MM.1S (cell line): ENCODE measurements around the gene HPSE2.

Source experiments
- DNase-seq: peaks from one replicate; pipeline ENCODE4 v3.0.0-alpha.2; 2015
- H2AFZ ChIP-seq: fragments of 300-600 bp; sonication (generic); 2 replicates; pipeline ENCODE4 v1.6.0; 2016; ENCODE audit warnings: antibody characterized with exemption, low read length
- H3F3A ChIP-seq: fragments of 300-600 bp; sonication (generic); 2 replicates; pipeline ENCODE4 v1.6.1; 2016; ENCODE audit warnings: mild to moderate bottlenecking, antibody characterized with exemption, low read length, moderate library complexity, mixed read lengths; ENCODE audit not compliant: insufficient read depth
- H3K27ac ChIP-seq: fragments of 300-600 bp; sonication (generic); 2 replicates; pipeline ENCODE4 v1.5.1; 2016; ENCODE audit warnings: mild to moderate bottlenecking, low read length
- H3K27me3 ChIP-seq: fragments of 300-600 bp; sonication (generic); replicated peaks from 2 replicates; pipeline ENCODE4 v1.6.0; 2016; ENCODE audit warnings: low read length; ENCODE audit not compliant: insufficient read depth
- H3K36me3 ChIP-seq: fragments of 300-600 bp; sonication (generic); replicated peaks from 2 replicates; pipeline ENCODE4 v1.6.1; 2016; ENCODE audit warnings: mild to moderate bottlenecking, low read length, mixed read lengths; ENCODE audit not compliant: insufficient read depth
- H3K4me1 ChIP-seq: fragments of 300-600 bp; sonication (generic); 2 replicates; pipeline ENCODE4 v1.6.1; 2016; ENCODE audit warnings: low read length, mixed read lengths
- H3K4me2 ChIP-seq: fragments of 300-600 bp; sonication (generic); 2 replicates; pipeline ENCODE4 v1.6.0; 2016; ENCODE audit warnings: low read depth, low read length
- H3K4me3 ChIP-seq: fragments of 300-600 bp; sonication (generic); 2 replicates; pipeline ENCODE4 v1.5.1; 2016; ENCODE audit warnings: low read length, mixed read lengths
- H3K79me2 ChIP-seq: fragments of 300-600 bp; sonication (generic); 2 replicates; pipeline ENCODE4 v1.6.1; 2016; ENCODE audit warnings: mixed run types, low read length, mixed read lengths
- H3K9ac ChIP-seq: fragments of 300-600 bp; sonication (generic); 2 replicates; pipeline ENCODE4 v1.6.1; 2016; ENCODE audit warnings: low read length, mixed read lengths
- H3K9me2 ChIP-seq: fragments of 300-600 bp; sonication (generic); replicated peaks from 2 replicates; pipeline ENCODE4 v1.6.1; 2016; ENCODE audit warnings: mild to moderate bottlenecking, low read length, mixed read lengths; ENCODE audit not compliant: insufficient read depth
- H3K9me3 ChIP-seq: fragments of 300-600 bp; sonication (generic); replicated peaks from 2 replicates; pipeline ENCODE4 v1.6.1; 2016; ENCODE audit warnings: mild to moderate bottlenecking, low read length, mixed read lengths; ENCODE audit not compliant: insufficient read depth
- H4K20me1 ChIP-seq: fragments of 300-600 bp; sonication (generic); 2 replicates; pipeline ENCODE4 v1.6.1; 2016; ENCODE audit warnings: mild to moderate bottlenecking, low read length, moderate library complexity, mixed read lengths; ENCODE audit not compliant: insufficient read depth
- CTCF ChIP-seq: fragments of 300-600 bp; sonication (generic); IDR thresholded peaks from 2 replicates; pipeline ENCODE4 v1.5.1; 2016; ENCODE audit warnings: antibody characterized with exemption, low read length, mixed read lengths
- EZH2 ChIP-seq: fragments of 300-600 bp; sonication (generic); optimal IDR thresholded peaks from 2 replicates; pipeline ENCODE3; 2017; ENCODE audit warnings: low read depth, mild to moderate bottlenecking, antibody characterized with exemption, low read length, mixed read lengths
- EZH2phosphoT487 ChIP-seq: fragments of 300-600 bp; sonication (generic); IDR thresholded peaks from 2 replicates; pipeline ENCODE4 v1.6.1; 2018; ENCODE audit warnings: antibody characterized with exemption, low read length

HPSE2 gene

GRCh38 chr10:98460837-98461499, 774.7 kb downstream of the HPSE2 start:
- Histone ChIP-seq H2AFZ (no peak overlapping the region), H4K20me1 (no peaks in the 10 kb centered on the region), H3K4me1 (no peaks in the 10 kb centered on the region), H3K79me2 (no peaks in the 10 kb centered on the region), H3K36me3 (no peaks in the 10 kb centered on the region), H3K9me2 (no peaks in the 10 kb centered on the region), H3K9ac (no peak overlapping the region), H3K9me3 (no peaks in the 10 kb centered on the region), H3K27me3 (no peaks in the 10 kb centered on the region), H3K4me3 (no peak overlapping the region), H3K4me2 (no peak overlapping the region), H3K27ac (no peak overlapping the region), H3F3A (no peaks in the 10 kb centered on the region)
- TF ChIP-seq EZH2phosphoT487: no peak
- TF ChIP-seq EZH2: no peak
- no peak for TF ChIP-seq CTCF
- no peak for DNase-seq

- Histone ChIP-seq H3K36me3 (no peaks in the 10 kb centered on the region), H2AFZ (no peak overlapping the region), H3K9me3 (no peaks in the 10 kb centered on the region), H3K27ac (no peak overlapping the region), H3F3A (no peaks in the 10 kb centered on the region), H3K79me2 (no peaks in the 10 kb centered on the region), H3K9ac (no peak overlapping the region), H3K27me3 (no peaks in the 10 kb centered on the region), H4K20me1 (no peaks in the 10 kb centered on the region), H3K4me3 (no peak overlapping the region), H3K9me2 (no peaks in the 10 kb centered on the region), H3K4me2 (no peak overlapping the region), H3K4me1 (no peaks in the 10 kb centered on the region)
- no peak for TF ChIP-seq EZH2phosphoT487
- no peak for TF ChIP-seq CTCF
- TF ChIP-seq EZH2: no peak
- DNase-seq: no peak
Observed at GRCh38 chr10:98458809-98459784, 776.6 kb downstream of the HPSE2 start.

GRCh38 chr10:98457721-98458120, 777.9 kb downstream of the HPSE2 start:
- H3K4me2 ChIP-seq: no peak overlapping the region
- H2AFZ ChIP-seq: no peak overlapping the region
- no peaks in the 10 kb centered on the region for H3K9me2 ChIP-seq
- H3K4me1 ChIP-seq: no peaks in the 10 kb centered on the region
- no peaks in the 10 kb centered on the region for H3K9me3 ChIP-seq
- no peak overlapping the region for H3K9ac ChIP-seq
- no peaks in the 10 kb centered on the region for H3K79me2 ChIP-seq
- no peaks in the 10 kb centered on the region for H3K36me3 ChIP-seq
- no peak for DNase-seq
- H3K27ac ChIP-seq: no peak overlapping the region
- TF ChIP-seq EZH2phosphoT487 (no peak), EZH2 (no peak), CTCF (no peak)
- no peaks in the 10 kb centered on the region for H4K20me1 ChIP-seq
- no peaks in the 10 kb centered on the region for H3K27me3 ChIP-seq
- no peaks in the 10 kb centered on the region for H3F3A ChIP-seq
- no peak overlapping the region for H3K4me3 ChIP-seq
